ENCODE results near the gene SECTM1.

SECTM1 gene

GRCh38 chr17:82319619-82320062, 13.9 kb downstream of the SECTM1 start:
- Histone ChIP-seq H3K9ac (no peak overlapping the region), H3K27ac (no peak overlapping the region), H3K4me1 (peaks cover 5% of the 10 kb centered on the region), H3K4me3 (ENCODE audit: low read depth, low read length) (no peak overlapping the region), H3K9me3 (ENCODE audit: control insufficient read depth, low read length) (no peaks in the 10 kb centered on the region), H3K36me3 (ENCODE audit: control insufficient read depth, insufficient read depth, low read length) (no peaks in the 10 kb centered on the region), H2AFZ (no peak overlapping the region), H3K79me2 (no peaks in the 10 kb centered on the region), H3K4me2 (ENCODE audit: low read length) (no peak overlapping the region), H3K27me3 (ENCODE audit: control insufficient read depth, insufficient read depth, low read length) (peaks cover 4% of the 10 kb centered on the region)
- no peak for TF ChIP-seq CTCF (IDR thresholded peaks at IDR 0.05)

- H2AFZ ChIP-seq: no peak overlapping the region
- H3K79me2 ChIP-seq: no peaks in the 10 kb centered on the region
- no peak overlapping the region for H3K27ac ChIP-seq
- no peaks in the 10 kb centered on the region for H3K9me3 ChIP-seq (ENCODE audit: control insufficient read depth, low read length)
- H3K9ac ChIP-seq: no peak overlapping the region
- no peaks in the 10 kb centered on the region for H3K36me3 ChIP-seq (ENCODE audit: control insufficient read depth, insufficient read depth, low read length)
- H3K27me3 ChIP-seq (ENCODE audit: control insufficient read depth, insufficient read depth, low read length): peaks cover 4% of the 10 kb centered on the region
- TF ChIP-seq CTCF (IDR thresholded peaks at IDR 0.05): no peak
- no peak overlapping the region for H3K4me3 ChIP-seq (ENCODE audit: low read depth, low read length)
- H3K4me1 ChIP-seq: peaks cover 5% of the 10 kb centered on the region
- H3K4me2 ChIP-seq (ENCODE audit: low read length): no peak overlapping the region
These were observed 14.6 kb downstream of the SECTM1 start for GRCh38 chr17:82318772-82319606.

GRCh38 chr17:82318169-82318498, 15.4 kb downstream of the SECTM1 start:
- no peak overlapping the region for H3K4me3 ChIP-seq (ENCODE audit: low read depth, low read length)
- peaks cover 4% of the 10 kb centered on the region for H3K27me3 ChIP-seq (ENCODE audit: control insufficient read depth, insufficient read depth, low read length)
- no peaks in the 10 kb centered on the region for H3K79me2 ChIP-seq
- H3K4me1 ChIP-seq: peaks cover 5% of the 10 kb centered on the region
- no peak for TF ChIP-seq CTCF (IDR thresholded peaks at IDR 0.05)
- no peak overlapping the region for H2AFZ ChIP-seq
- no peak overlapping the region for H3K9ac ChIP-seq
- H3K27ac ChIP-seq: no peak overlapping the region
- no peak overlapping the region for H3K4me2 ChIP-seq (ENCODE audit: low read length)
- H3K9me3 ChIP-seq (ENCODE audit: control insufficient read depth, low read length): no peaks in the 10 kb centered on the region
- H3K36me3 ChIP-seq (ENCODE audit: control insufficient read depth, insufficient read depth, low read length): no peaks in the 10 kb centered on the region

GRCh38 chr17:82317394-82318168, 16.0 kb downstream of the SECTM1 start, which contains the start of gene CD7:
Gene CD7 (minus strand): TSS chr17:82317608. CDS start chr17:82317495, 113 bp downstream.
- Histone ChIP-seq H3K4me2 (ENCODE audit: low read length) (no peak within 1 kb of the TSS), H3K36me3 (ENCODE audit: control insufficient read depth, insufficient read depth, low read length) (no peaks in the 10 kb centered on the region), H3K9me3 (ENCODE audit: control insufficient read depth, low read length) (no peaks in the 10 kb centered on the region), H3K27me3 (ENCODE audit: control insufficient read depth, insufficient read depth, low read length) (peaks cover 4% of the 10 kb centered on the region), H3K4me3 (ENCODE audit: low read depth, low read length) (no peak within 1 kb of the TSS), H3K9ac (no peak within 1 kb of the TSS), H3K4me1 (peaks cover 5% of the 10 kb centered on the region), H3K79me2 (no peaks in the 10 kb centered on the region), H2AFZ (no peak within 1 kb of the TSS), H3K27ac (no peak within 1 kb of the TSS)
- TF ChIP-seq CTCF (IDR thresholded peaks at IDR 0.05): no peak
